Neutrophil (primary cell): ENCODE results near the gene BZW1.

Experiments
- H3K27ac ChIP-seq: fragments of 200-600 bp; sonication (generic); 2 replicates; pipeline ENCODE4 v1.5.1; 2016; ENCODE audit warnings: mild to moderate bottlenecking, moderate library complexity
- H3K27me3 ChIP-seq: fragments of 200-600 bp; sonication (generic); 2 replicates; pipeline ENCODE4 v1.6.0; 2016; ENCODE audit warnings: mild to moderate bottlenecking
- H3K36me3 ChIP-seq: fragments of 200-600 bp; sonication (generic); 2 replicates; pipeline ENCODE4 v1.5.1; 2017
- H3K4me1 ChIP-seq, 2 experiments: fragments of 200-600 bp in 1 of 2; sonication (generic) in 1 of 2; 1 replicate in 1 of 2; 2 replicates in 1 of 2; pipeline versions ENCODE4 v1.5.1 to v1.6.1; 2013 to 2016; ENCODE audit warnings: low read depth in 1 of 2, low read length in 1 of 2, mild to moderate bottlenecking in 1 of 2, moderate library complexity in 1 of 2; ENCODE audit not compliant: control insufficient read depth in 1 of 2, insufficient read depth in 1 of 2
- H3K4me3 ChIP-seq, 2 experiments: fragments of 200-600 bp in 1 of 2; sonication (generic) in 1 of 2; 1 replicate in 1 of 2; 2 replicates in 1 of 2; pipeline ENCODE4 v1.5.1; 2013 to 2016; ENCODE audit warnings: low read depth in 1 of 2, low read length in 1 of 2, mild to moderate bottlenecking in 1 of 2, moderate library complexity in 1 of 2
- H3K9me3 ChIP-seq: fragments of 200-600 bp; sonication (generic); 2 replicates; pipeline ENCODE4 v1.5.1; 2016
- TF ChIP-seq, protein P1 (sequence below): fragments of 200-600 bp; sonication (generic); IDR thresholded peaks from 2 replicates; pipeline ENCODE4 v1.5.1; 2016; ENCODE audit warnings: antibody characterized with exemption

The BZW1 gene

DNA sequence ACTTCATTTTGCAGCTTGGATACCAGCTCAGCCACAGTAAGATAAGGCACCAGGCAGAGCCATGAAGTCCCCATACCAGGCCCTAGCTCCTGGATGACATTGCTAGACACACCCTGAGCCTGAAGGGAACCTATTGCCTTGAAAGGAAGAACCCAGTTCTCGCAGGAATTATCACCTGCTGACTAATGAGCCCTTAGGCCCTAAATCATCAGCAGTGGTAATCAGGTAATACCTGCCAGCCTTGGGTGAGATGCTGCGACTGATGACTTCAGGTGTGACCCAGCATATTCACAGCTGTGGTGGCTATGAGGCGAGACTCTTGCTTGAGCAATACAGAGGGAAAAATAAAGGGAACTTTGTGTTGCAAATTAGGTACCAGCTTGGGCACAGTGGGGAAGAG lies 27.8 kb downstream of the BZW1 start:
- H3K27ac ChIP-seq, result no peak overlapping the region
- no peaks in the 10 kb centered on the region for H3K27me3 ChIP-seq
- H3K36me3 ChIP-seq, result no peaks in the 10 kb centered on the region
- peaks cover 8% of the 10 kb centered on the region for H3K9me3 ChIP-seq
- H3K4me1 ChIP-seq, result no peaks in the 10 kb centered on the region
- no peak overlapping the region for H3K4me3 ChIP-seq
- TF ChIP-seq, protein P1, sequence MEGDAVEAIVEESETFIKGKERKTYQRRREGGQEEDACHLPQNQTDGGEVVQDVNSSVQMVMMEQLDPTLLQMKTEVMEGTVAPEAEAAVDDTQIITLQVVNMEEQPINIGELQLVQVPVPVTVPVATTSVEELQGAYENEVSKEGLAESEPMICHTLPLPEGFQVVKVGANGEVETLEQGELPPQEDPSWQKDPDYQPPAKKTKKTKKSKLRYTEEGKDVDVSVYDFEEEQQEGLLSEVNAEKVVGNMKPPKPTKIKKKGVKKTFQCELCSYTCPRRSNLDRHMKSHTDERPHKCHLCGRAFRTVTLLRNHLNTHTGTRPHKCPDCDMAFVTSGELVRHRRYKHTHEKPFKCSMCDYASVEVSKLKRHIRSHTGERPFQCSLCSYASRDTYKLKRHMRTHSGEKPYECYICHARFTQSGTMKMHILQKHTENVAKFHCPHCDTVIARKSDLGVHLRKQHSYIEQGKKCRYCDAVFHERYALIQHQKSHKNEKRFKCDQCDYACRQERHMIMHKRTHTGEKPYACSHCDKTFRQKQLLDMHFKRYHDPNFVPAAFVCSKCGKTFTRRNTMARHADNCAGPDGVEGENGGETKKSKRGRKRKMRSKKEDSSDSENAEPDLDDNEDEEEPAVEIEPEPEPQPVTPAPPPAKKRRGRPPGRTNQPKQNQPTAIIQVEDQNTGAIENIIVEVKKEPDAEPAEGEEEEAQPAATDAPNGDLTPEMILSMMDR, result no peak

DNA sequence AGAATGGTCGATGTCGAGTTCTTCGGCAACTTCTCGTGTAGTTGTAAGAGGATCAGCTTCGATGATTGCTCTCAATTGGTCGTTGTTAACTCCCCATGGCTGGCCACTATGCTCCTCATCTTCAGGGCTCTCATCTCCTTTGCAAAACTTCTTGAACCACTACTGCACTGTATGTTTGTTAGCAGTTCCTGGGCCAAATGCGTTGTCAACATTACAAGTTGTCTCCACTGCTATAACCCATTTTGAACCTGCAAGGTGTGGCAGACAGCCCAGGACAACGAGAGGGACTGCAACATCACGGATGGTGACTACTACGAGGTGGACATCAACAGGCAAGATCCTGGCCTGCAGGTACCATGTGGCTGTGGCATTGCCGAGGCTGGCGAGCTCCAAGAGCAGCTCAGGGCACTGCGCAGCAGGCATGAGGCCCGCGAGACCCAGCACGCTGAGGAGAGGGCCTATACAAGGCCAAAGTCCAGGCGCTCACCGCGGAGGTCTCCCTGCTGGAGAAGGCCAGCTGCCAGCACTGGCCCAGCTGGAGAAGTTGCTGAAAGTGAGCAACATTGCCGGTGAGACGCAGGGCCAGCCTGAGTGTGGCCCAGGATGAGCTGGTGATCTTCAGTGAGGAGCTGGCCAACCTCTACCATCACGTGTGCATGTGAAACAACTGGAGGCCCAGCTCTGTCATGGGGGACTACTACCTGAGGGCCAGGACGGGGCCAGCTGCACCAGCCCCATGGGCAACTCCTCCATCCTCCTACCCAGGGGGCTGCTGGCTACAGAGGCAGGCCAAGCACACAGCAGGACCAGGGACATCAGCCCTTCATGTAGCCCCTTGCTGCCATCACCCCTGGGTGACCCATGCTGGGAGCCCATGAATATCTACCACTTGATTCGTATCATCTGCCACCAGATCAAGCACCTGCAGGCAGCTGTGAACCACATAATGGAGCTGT lies 32.6 kb downstream of the BZW1 start:
- TF ChIP-seq, protein P1, result no peak

DNA sequence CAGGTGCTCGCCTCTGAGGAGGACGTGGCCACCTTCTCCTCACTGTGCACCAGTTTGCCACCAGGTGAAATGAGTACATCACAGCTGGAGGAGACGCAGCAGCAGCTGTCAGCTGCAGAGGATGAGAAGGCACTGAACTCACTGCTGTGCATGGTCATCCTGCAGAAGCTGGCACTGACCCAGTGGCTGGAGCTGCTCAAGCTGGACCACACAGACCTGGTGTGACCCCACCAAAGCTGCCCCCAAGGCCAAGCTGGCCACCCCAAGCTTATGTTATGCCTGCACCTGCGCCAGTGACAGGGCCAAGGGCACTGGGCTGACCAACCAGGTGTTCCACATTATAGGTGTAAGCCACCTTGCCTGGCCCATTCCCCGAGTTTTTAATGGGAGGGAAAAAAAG lies 33.5 kb downstream of the BZW1 start:
- H3K36me3 ChIP-seq, result peaks cover 2% of the 10 kb centered on the region
- no peaks in the 10 kb centered on the region for H3K27me3 ChIP-seq
- no peak overlapping the region for H3K4me3 ChIP-seq
- H3K4me1 ChIP-seq, result no peaks in the 10 kb centered on the region
- TF ChIP-seq, protein P1, result no peak
- no peaks in the 10 kb centered on the region for H3K9me3 ChIP-seq
- no peak overlapping the region for H3K27ac ChIP-seq

More for the DNA sequence above, 32.6 kb downstream of the BZW1 start:
- Histone ChIP-seq H3K9me3 (no peaks in the 10 kb centered on the region), H3K4me3 (no peak overlapping the region), H3K27me3 (no peaks in the 10 kb centered on the region), H3K4me1 (no peaks in the 10 kb centered on the region), H3K36me3 (no peaks in the 10 kb centered on the region), H3K27ac (no peak overlapping the region)

DNA sequence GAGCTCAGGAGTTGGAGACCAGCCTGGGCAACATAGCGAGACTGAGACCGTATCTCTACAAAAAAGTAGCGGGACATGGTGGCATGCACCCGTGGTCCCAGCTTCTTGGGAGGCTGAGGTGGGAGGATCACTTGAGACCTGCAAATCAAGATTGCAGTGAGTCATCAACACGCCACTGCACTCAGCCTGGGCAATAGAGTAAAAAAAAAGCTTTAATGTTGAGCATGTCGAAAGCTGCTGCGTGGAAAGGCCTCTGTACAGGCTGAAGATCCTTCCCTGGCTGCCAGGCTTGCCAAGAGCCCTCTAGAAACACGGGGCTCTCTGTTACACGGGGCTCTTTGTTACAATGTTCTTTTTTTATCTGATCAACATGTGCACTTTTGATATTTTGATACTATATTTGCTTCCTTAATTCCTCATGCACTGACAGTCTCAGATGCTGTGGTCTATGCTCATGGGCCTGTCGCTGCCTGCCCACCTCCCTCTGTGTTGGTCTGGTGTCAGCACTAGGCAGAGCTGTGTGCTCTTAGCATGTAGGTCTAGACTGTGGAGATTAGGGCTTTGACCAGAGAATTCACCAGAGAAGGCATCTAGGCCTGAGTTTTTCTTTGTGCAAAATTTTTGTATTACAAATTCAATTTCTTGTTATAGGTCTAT lies 34.1 kb downstream of the BZW1 start:
- Histone ChIP-seq H3K4me3 (no peak overlapping the region), H3K4me1 (no peaks in the 10 kb centered on the region), H3K27me3 (no peaks in the 10 kb centered on the region), H3K36me3 (peaks cover 8% of the 10 kb centered on the region), H3K9me3 (no peaks in the 10 kb centered on the region), H3K27ac (no peak overlapping the region)
- TF ChIP-seq, protein P1, result no peak

DNA sequence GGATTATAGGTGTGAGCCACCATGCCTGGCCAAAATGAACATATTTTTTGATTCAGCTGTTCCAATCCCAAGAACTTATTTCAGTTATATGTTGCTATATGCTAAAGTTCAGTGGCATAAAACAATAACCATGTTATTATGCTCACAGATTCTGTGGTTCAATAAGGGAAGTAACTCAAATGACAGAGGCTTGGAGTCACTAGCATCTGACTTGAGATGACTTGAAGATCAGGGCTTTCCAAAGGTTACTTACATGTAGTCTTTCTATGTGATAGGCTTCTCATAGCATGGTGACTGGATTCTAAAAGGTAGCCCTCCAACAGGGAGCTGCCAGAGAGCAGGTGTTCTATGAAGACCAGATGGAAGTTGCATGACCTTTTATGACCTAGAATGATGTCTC lies 35.6 kb downstream of the BZW1 start:
- Histone ChIP-seq H3K4me1 (no peaks in the 10 kb centered on the region), H3K27ac (no peak overlapping the region), H3K27me3 (no peaks in the 10 kb centered on the region), H3K4me3 (no peak overlapping the region), H3K36me3 (peaks cover 23% of the 10 kb centered on the region), H3K9me3 (no peaks in the 10 kb centered on the region)
- TF ChIP-seq, protein P1, result no peak
